GM10248 (cell line): Measurements from ENCODE around the gene SLAMF1.
"Not testable (repeated sequence)": the region's sequence is repeated elsewhere in the genome, so short reads cannot be mapped to it uniquely, and the experiment has no call there.

Experiments used
- CTCF ChIA-PET: fragments of 300-600 bp; sonication (Branson Sonifier 250); formaldehyde crosslinking; extraction: SDS; loops from one replicate; lab custom pipeline; 2021; ENCODE audit warnings: antibody characterized with exemption; lab: Yijun Ruan, JAX
- POLR2A ChIA-PET: fragments of 350-650 bp; sonication (Branson Sonifier 250); formaldehyde crosslinking; extraction: SDS; loops from one replicate; lab custom pipeline; 2020; ENCODE audit warnings: antibody characterized with exemption; lab: Yijun Ruan, JAX
- DNase-seq: peaks from one replicate; pipeline ENCODE4 v3.0.0; 2012; ENCODE audit errors: extremely low spot score
- CTCF ChIP-seq: IDR thresholded peaks from 2 replicates; pipeline ENCODE4 v1.5.1; 2012; ENCODE audit warnings: mild to moderate bottlenecking, low read depth; ENCODE audit errors: extremely low read depth, missing control alignments, control extremely low read depth

The SLAMF1 gene

GRCh38 chr1:160597705-160598104 lies 49.1 kb downstream of the SLAMF1 start:
- TF ChIP-seq CTCF, result no peak
- CTCF ChIA-PET, result interaction anchor here (1.0 to 1.5 kb wide), 5 partner anchors 10 to 140 kb away, joined by 3 to 16 read pairs (median 4); no protein-coding TSS in a partner anchor

GRCh38 chr1:160597051-160597450 lies 49.8 kb downstream of the SLAMF1 start:
- TF ChIP-seq CTCF, result no peak
- no peak for DNase-seq
- CTCF ChIA-PET, result interaction anchor here (1.0 to 1.5 kb wide), 3 partner anchors 10 to 19 kb away, joined by 4 to 16 read pairs (median 4); no protein-coding TSS in a partner anchor
- POLR2A ChIA-PET, result interaction anchor here (1.6 kb wide), 1 partner anchor 9 kb away, joined by 3 read pairs; no protein-coding TSS in a partner anchor

More at GRCh38 chr1:160597705-160598104, 49.1 kb downstream of the SLAMF1 start:
- no peak for DNase-seq
- POLR2A ChIA-PET, result interaction anchor here (1.6 kb wide), 1 partner anchor 9 kb away, joined by 3 read pairs; no protein-coding TSS in a partner anchor

- no peak for TF ChIP-seq CTCF
- no peak for DNase-seq
- CTCF ChIA-PET, result interaction anchor here (0.6 to 2.4 kb wide), 4 partner anchors 15 to 162 kb away, joined by 3 to 7 read pairs (median 4); no protein-coding TSS in a partner anchor
- POLR2A ChIA-PET, result no interaction called here
Measured at GRCh38 chr1:160590488-160590887, 56.4 kb downstream of the SLAMF1 start.

GRCh38 chr1:160588468-160588867 lies 58.4 kb downstream of the SLAMF1 start:
- POLR2A ChIA-PET, result no interaction called here

GRCh38 chr1:160584784-160585183 lies 62.1 kb downstream of the SLAMF1 start:
- TF ChIP-seq CTCF, result no peak
- ChIA-PET CTCF (interaction anchor here (0.6 to 1.7 kb wide), 7 partner anchors 10 to 118 kb away, joined by 3 to 9 read pairs (median 3); no protein-coding TSS in a partner anchor), POLR2A (no interaction called here)
- DNase-seq, result no peak

More at GRCh38 chr1:160588468-160588867, 58.4 kb downstream of the SLAMF1 start:
- no peak for TF ChIP-seq CTCF
- CTCF ChIA-PET, result interaction anchor here (0.9 to 1.4 kb wide), 4 partner anchors 11 to 30 kb away, joined by 3 to 4 read pairs (median 4); no protein-coding TSS in a partner anchor
- no peak for DNase-seq

GRCh38 chr1:160582976-160583375 lies 63.9 kb downstream of the SLAMF1 start:
- CTCF ChIA-PET, result interaction anchor here (1.2 to 1.7 kb wide), 2 partner anchors 24 to 28 kb away, joined by 3 to 9 read pairs; no protein-coding TSS in a partner anchor
- DNase-seq, POLR2A ChIA-PET: not testable (repeated sequence)

GRCh38 chr1:160581961-160582360 lies 64.9 kb downstream of the SLAMF1 start:
- ChIA-PET CTCF (no interaction called here), POLR2A (no interaction called here)
- DNase-seq, result no peak
- TF ChIP-seq CTCF, result no peak
